Gastrocnemius medialis (tissue), 4 donors: Measurements from ENCODE around the gene PARP8.

Source experiments
- POLR2A ChIP-seq, 2 donors: fragments of 450-650 bp; IDR thresholded peaks; one replicate each; pipeline ENCODE4 v1.6.1; 2017; ENCODE audit warnings: antibody characterized with exemption in 2 of 2, mild to moderate bottlenecking in 2 of 2, moderate library complexity in 2 of 2
- TF ChIP-seq, protein P1 (sequence below), 5 experiments: fragments of 450-650 bp in 3 of 5; fragments of 200-600 bp in 2 of 5; sonication (generic) in 2 of 5; IDR thresholded peaks in 4 of 5; conservative IDR thresholded peaks in 1 of 5; 1 replicate in 4 of 5; 2 replicates in 1 of 5; pipeline ENCODE4 v1.5.1; 2016 to 2019; ENCODE audit warnings: antibody characterized with exemption in 5 of 5, mild to moderate bottlenecking in 3 of 5, moderate library complexity in 3 of 5

DNA sequence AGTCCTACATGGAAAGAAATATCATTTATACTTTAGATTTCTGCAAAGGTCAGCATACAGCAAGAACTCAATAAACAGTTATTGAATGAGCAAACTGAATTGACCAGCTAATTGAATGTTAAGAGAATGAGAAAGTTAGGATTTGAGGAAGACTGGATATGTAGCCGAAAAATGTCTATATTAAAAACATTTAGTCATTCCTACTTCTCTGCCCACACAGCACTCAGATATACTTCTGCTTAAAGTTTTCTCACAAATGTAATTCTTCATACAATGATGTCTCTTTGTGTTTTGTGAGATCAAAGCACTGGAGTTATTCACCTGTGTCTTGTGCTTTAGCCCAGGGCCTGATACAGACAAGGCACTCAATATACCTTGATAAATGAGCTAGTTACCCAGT is 188.6 kb downstream of the PARP8 start:
- TF ChIP-seq POLR2A (IDR thresholded peaks at IDR 0.05): no peak
- TF ChIP-seq, protein P1, sequence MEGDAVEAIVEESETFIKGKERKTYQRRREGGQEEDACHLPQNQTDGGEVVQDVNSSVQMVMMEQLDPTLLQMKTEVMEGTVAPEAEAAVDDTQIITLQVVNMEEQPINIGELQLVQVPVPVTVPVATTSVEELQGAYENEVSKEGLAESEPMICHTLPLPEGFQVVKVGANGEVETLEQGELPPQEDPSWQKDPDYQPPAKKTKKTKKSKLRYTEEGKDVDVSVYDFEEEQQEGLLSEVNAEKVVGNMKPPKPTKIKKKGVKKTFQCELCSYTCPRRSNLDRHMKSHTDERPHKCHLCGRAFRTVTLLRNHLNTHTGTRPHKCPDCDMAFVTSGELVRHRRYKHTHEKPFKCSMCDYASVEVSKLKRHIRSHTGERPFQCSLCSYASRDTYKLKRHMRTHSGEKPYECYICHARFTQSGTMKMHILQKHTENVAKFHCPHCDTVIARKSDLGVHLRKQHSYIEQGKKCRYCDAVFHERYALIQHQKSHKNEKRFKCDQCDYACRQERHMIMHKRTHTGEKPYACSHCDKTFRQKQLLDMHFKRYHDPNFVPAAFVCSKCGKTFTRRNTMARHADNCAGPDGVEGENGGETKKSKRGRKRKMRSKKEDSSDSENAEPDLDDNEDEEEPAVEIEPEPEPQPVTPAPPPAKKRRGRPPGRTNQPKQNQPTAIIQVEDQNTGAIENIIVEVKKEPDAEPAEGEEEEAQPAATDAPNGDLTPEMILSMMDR (IDR thresholded peaks at IDR 0.05 in 4 of 5, conservative IDR thresholded peaks at IDR 0.05 in 1 of 5): no peak
